ENCODE measurements around the gene DBH.
"Not testable (repeated sequence)": the region's sequence is repeated elsewhere in the genome, so short reads cannot be mapped to it uniquely, and the experiment has no call there.

The DBH gene

DNA sequence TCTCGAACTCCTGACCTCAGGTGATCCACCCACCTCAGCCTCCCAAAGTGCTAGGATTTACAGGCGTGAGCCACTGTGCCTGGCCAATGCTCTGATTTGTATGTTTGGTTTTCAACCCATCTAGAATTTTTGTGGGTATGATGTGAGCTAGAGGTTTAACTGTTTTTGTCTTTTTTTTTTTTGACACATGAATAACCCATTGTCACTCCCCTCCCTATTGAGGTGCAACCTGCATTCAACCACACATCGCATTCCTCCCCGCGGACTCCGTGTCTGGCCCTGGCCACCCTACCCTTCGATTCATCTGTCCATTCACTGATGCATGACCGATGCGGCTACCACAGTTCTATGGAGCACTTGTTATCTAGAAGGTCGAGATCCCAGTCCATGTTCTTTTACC is 17.4 kb upstream of the DBH start:
- DNase-seq (ENCODE audit: low read depth) = no peak
- TF ChIP-seq, protein P1, sequence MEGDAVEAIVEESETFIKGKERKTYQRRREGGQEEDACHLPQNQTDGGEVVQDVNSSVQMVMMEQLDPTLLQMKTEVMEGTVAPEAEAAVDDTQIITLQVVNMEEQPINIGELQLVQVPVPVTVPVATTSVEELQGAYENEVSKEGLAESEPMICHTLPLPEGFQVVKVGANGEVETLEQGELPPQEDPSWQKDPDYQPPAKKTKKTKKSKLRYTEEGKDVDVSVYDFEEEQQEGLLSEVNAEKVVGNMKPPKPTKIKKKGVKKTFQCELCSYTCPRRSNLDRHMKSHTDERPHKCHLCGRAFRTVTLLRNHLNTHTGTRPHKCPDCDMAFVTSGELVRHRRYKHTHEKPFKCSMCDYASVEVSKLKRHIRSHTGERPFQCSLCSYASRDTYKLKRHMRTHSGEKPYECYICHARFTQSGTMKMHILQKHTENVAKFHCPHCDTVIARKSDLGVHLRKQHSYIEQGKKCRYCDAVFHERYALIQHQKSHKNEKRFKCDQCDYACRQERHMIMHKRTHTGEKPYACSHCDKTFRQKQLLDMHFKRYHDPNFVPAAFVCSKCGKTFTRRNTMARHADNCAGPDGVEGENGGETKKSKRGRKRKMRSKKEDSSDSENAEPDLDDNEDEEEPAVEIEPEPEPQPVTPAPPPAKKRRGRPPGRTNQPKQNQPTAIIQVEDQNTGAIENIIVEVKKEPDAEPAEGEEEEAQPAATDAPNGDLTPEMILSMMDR (IDR thresholded peaks at IDR 0.05; ENCODE audit: insufficient read depth, low read depth, low read length, missing control alignments) = no peak

DNA sequence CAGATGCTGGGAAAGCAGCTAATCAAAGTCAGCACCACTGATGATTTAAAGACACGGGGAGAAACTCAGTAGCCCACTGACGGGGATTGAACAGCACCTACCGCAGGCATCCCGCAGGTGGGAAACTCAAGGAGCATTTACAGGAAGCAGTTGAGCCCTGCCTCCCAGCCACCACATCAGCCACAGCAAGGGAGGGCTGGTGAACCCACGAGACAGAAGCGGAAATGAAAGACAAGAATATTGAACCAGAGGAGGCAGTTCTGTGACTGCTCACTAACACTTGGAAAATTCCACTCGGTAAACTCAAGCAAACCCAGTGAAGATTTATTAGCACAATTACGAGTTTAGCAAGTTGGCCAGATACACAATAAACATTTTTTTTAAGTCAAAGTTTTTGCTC is 16.4 kb upstream of the DBH start:
- H3K4me3 ChIP-seq (ENCODE audit: low read depth, low read length) = no peak overlapping the region
- TF ChIP-seq, protein P1 (IDR thresholded peaks at IDR 0.05; ENCODE audit: insufficient read depth, low read depth, low read length, missing control alignments) = no peak
- DNase-seq (ENCODE audit: low read depth) = peak; percentile 19

More for the DNA sequence above, 17.4 kb upstream of the DBH start:
- no peak overlapping the region for H3K4me3 ChIP-seq (ENCODE audit: low read depth, low read length)

DNA sequence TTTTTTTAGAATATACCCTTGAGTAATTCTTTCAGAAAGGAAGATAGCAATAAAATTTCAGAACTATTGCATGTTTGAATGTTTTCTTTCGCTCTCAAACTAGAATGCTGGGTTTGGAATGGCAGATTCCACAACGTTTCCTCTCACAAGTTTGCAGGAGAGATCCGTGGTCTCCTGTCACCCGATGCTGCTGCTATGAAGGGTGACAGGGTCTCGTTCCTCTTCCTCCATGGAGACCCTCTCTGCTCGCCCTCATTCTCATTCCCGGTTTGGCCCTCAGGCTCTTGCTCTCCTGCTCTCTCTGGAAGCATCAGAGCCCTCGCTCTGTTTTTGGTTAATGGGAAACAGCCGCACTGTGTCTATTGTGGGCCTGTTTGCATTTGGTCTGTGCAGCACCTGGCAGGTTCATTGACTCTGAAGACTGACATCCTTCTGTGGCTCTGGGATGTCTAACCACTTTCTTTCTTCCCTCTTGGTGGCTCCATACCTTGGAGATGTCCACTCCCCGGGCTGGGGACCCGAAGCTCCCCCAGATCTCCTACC is 14.4 kb upstream of the DBH start:
- no peak for DNase-seq (ENCODE audit: low read depth)
- no peak overlapping the region for H3K4me3 ChIP-seq (ENCODE audit: low read depth, low read length)
- TF ChIP-seq, protein P1 (IDR thresholded peaks at IDR 0.05; ENCODE audit: insufficient read depth, low read depth, low read length, missing control alignments) = no peak

DNA sequence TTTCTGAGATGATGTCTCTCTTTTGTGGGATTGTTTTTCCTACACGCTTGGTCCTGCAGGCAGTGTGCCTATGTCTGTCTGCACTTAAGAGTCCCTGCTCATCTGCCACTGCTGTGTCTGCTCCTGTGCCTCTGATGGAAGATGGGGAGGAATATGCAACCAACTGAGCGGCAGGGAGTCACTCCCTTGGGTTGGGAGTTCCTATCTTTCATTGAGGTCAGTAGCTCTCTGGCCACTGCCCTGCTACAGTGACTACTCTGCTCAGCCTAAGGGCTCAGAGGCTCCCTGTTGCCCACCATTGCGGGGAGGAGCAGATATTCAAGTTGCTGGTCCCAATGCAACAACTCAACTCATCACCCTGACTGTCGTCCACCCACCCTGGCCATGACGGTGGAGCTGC is 13.6 kb upstream of the DBH start:
- no peak for DNase-seq (ENCODE audit: low read depth)
- TF ChIP-seq, protein P1 (IDR thresholded peaks at IDR 0.05; ENCODE audit: insufficient read depth, low read depth, low read length, missing control alignments) = no peak
- H3K4me3 ChIP-seq (ENCODE audit: low read depth, low read length) = no peak overlapping the region

DNA sequence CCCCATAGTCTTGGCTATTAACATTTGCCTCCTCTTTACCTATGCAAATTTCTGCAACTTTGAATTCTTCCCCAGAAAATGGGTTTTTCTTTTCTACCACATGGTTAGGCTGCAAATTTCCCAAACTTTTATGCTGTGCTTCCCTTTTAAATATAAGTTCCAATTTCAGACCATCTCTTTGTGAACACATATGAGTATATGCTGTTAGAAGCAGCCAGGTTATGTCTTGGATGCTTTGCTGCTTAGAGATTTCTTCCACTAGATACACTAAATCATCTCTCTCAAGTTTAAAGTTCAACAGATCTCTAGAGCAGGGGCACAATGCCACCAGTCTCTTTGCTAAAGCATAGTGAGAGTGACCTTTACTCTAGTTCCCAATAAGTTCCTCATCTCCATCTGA is 10.2 kb upstream of the DBH start:
- H3K4me3 ChIP-seq (ENCODE audit: low read depth, low read length); DNase-seq (ENCODE audit: low read depth): not testable (repeated sequence)

DNA sequence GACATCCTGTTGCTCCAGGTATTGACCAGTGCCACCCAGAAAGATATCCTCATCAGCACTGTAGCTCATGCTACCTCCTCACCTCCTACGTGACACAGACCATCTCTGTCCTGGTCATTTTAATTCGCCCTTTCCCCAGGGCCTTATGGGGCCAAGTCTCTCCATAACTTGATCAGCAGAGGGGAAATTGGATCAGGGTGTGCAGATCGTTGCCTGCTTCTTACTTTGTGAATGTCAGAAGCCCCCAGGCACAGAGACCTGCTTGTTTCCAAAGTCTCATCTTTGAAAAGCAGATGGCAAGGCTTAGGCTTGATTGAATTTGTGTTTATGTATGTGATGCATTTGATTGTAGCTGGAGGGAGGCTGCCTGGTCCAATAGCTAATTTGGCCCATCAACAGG is 8.8 kb upstream of the DBH start:
- no peak overlapping the region for H3K4me3 ChIP-seq (ENCODE audit: low read depth, low read length)
- DNase-seq (ENCODE audit: low read depth) = no peak
- TF ChIP-seq, protein P1 (IDR thresholded peaks at IDR 0.05; ENCODE audit: insufficient read depth, low read depth, low read length, missing control alignments) = no peak

DNA sequence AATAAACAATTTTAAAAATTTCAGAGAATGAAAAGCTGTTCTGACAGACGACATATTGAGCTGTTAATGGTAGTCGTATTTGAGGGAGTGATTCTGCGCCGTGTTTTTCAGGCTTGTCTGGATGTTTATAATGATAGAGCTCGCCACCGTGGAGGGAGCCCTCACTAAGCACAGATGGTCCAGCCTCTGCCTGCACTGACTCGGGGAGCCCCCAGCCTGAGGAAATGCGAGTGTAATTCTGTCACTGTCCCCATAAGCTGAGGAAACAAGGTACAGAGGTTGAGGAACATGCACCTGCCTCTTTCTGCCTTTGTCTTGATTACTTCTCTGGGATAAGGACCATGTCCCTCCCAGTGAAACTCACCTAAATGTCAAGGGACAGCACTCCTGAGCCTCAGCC is 7.4 kb upstream of the DBH start:
- no peak for DNase-seq (ENCODE audit: low read depth)
- H3K4me3 ChIP-seq (ENCODE audit: low read depth, low read length) = no peak overlapping the region
- TF ChIP-seq, protein P1 (IDR thresholded peaks at IDR 0.05; ENCODE audit: insufficient read depth, low read depth, low read length, missing control alignments) = no peak

Data from GM12865 (cell line).